ENCODE results near the gene CAPN13. TPM values are rescaled to one million over a fixed set of nuclear protein-coding genes. Genes with fewer than 3 reads are reported as not detected.

Gene CAPN13
- total and polyA plus RNA-seq, 2 of the 4 experiments (the other 2 are of a cell fraction), result not detected

GRCh38 chr2:30710461-30710860 is 96.8 kb downstream of the CAPN13 start:
- no TSS peak for BruUV-seq (replicated peaks)
- Histone ChIP-seq H3K9me1 (ENCODE audit: insufficient read depth, low read length) (peaks cover 6% of the 10 kb centered on the region; the same call in 1 of the 2 replicates), H4K91ac (ENCODE audit: insufficient read depth, low read depth, low read length) (no peak overlapping the region), H3K27me3 (ENCODE audit: control insufficient read depth, insufficient read depth, low read length) (no peaks in the 10 kb centered on the region), H2BK15ac (ENCODE audit: low read depth, low read length) (no peak overlapping the region), H4K5ac (ENCODE audit: low read depth, low read length) (no peak overlapping the region), H2AFZ (replicated peaks; ENCODE audit: low read length, poor library complexity) (no peak overlapping the region), H3K14ac (replicated peaks; ENCODE audit: low read depth, low read length) (no peak overlapping the region), H3K9me3 (ENCODE audit: control insufficient read depth, insufficient read depth, low read length) (no peaks in the 10 kb centered on the region), H2BK120ac (ENCODE audit: low read depth, low read length) (no peak overlapping the region), H2BK20ac (ENCODE audit: low read depth, low read length) (no peak overlapping the region), H2AK5ac (ENCODE audit: low read depth, low read length) (no peak overlapping the region), H3K4me1 (ENCODE audit: control insufficient read depth, insufficient read depth, low read length) (peaks cover 3% of the 10 kb centered on the region; the same call in 1 of the 2 replicates), H3K4me3 (ENCODE audit: insufficient read depth, low read depth, low read length) (no peak overlapping the region), H3K9ac (ENCODE audit: low read depth, low read length) (no peak overlapping the region), H3K79me1 (ENCODE audit: low read depth in 1 of 2, low read length in 2 of 2) (0 out of 4 replicates have a peak, but pooled peaks cover 0 to 3% of the 10 kb centered on the region in 2 experiments), H3K18ac (ENCODE audit: low read depth, low read length) (no peak overlapping the region), H4K8ac (ENCODE audit: low read depth in 2 of 2, low read length in 2 of 2) (no peak overlapping the region), H2AK9ac (replicated peaks; ENCODE audit: low read depth, low read length, poor library complexity) (no peak overlapping the region), H3K36me3 (ENCODE audit: control insufficient read depth, insufficient read depth, low read length) (no peaks in the 10 kb centered on the region), H3K4ac (ENCODE audit: low read depth, low read length) (no peak overlapping the region), H3K4me2 (ENCODE audit: low read depth, low read length) (no peak overlapping the region), H3K56ac (ENCODE audit: extremely low read depth, insufficient read depth, low read length) (no peak overlapping the region), H3K27ac (ENCODE audit: insufficient read depth, low read length) (no peak overlapping the region), H3K23ac (ENCODE audit: low read depth, low read length) (no peak overlapping the region), H4K20me1 (ENCODE audit: insufficient read depth, low read length) (no peaks in the 10 kb centered on the region), H2BK5ac (ENCODE audit: low read depth, low read length, poor library complexity, severe bottlenecking) (no peak overlapping the region)
- 100% methylated on average over 2 of the region's 6 CpGs; no CpG with 5 or more reads in 1 of the 2 experiments for WGBS, 2 experiments (ENCODE audit: extremely low coverage in 2 of 2, insufficient read length in 1 of 2)
- no peak for DNase-seq
- ChIA-PET CTCF (interaction anchor here (0.6 to 8.2 kb wide), 8 partner anchors 152 to 562 kb away, joined by 3 to 99 read pairs (median 4); no protein-coding TSS in a partner anchor), POLR2A (ENCODE audit: unreplicated experiment) (no interaction called here)
- intact Hi-C loops (cut with micrococcal nuclease), result loop anchor here (5.0 to 10.0 kb wide), 2 partner anchors 152 to 724 kb away; no protein-coding TSS in a partner anchor
- ATAC-seq (ENCODE audit: low read depth), result no peak
- in situ Hi-C loops (cut with MboI; ENCODE audit: low sequenced_read_pairs), result loop anchor here (10.0 kb wide), 1 partner anchor 464 kb away; no protein-coding TSS in a partner anchor
- TF ChIP-seq CEBPB (IDR thresholded peaks at IDR 0.05; ENCODE audit: low read depth, low read length) (no peak), CTCF (conservative IDR thresholded peaks at IDR 0.05; ENCODE audit: low read depth, low read length) (no peak)
- dilution Hi-C loops (cut with HindIII; ENCODE audit: low sequenced_read_pairs, unreplicated experiment), result no loop called here
